Epithelial cell of proximal tubule (primary cell): ENCODE data around the gene RBM12. TPM values are rescaled to one million over a fixed set of nuclear protein-coding genes. Genes with fewer than 3 reads are reported as not detected.

ENCODE experiments used
- DNase-seq: peaks from one replicate; pipeline ENCODE4 v3.0.0-alpha.2; 2011; ENCODE audit warnings: low read depth
- H3K4me3 ChIP-seq: 2 replicates; pipeline ENCODE4 v1.5.1; 2011; ENCODE audit warnings: low read depth, mild to moderate bottlenecking, low read length
- total RNA-seq: library from RNA; depleted of rRNA; stranded (reverse); fragments of >200 nt; gene quantifications from 2 replicates; pipeline ENCODE4 v1.2.3, GENCODE V29; 2015
- TF ChIP-seq, protein P1 (sequence below): conservative IDR thresholded peaks from 2 replicates; pipeline ENCODE4 v1.5.1; 2012; ENCODE audit warnings: low read depth, mild to moderate bottlenecking, low read length

Gene RBM12
- total RNA-seq, 1 donor from 2014 or later: 47.3 TPM

DNA sequence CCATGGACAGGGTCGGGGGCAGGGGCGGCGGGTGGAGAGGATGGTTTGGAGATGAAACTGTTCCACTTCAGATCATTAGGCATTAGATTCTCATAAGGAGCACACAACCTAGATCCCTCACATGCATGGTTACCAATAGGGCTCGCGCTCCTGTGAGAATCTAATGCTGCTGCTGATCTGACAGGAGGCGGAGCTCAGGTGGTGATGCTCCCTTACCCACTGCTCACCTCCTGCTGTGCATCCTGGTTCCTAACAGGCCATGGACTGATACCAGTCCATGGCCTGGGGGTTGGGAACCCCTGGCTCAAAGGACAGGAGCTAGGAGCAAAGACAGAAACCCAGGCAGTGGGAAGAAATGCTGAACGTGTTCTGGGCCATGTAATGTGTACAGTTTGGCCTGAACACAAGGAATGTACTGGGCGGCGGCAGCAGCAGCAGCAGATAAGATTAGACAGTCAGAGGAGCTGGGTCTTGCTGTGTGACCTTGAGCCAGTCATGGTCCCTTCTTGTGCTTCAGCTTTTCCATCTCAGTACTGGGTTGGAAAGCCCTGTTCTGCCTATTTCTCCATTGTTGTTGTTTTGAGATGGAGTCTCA, 53.8 kb downstream of the RBM12 start:
- DNase-seq: no peak
- H3K4me3 ChIP-seq: no peak overlapping the region
- TF ChIP-seq, protein P1, sequence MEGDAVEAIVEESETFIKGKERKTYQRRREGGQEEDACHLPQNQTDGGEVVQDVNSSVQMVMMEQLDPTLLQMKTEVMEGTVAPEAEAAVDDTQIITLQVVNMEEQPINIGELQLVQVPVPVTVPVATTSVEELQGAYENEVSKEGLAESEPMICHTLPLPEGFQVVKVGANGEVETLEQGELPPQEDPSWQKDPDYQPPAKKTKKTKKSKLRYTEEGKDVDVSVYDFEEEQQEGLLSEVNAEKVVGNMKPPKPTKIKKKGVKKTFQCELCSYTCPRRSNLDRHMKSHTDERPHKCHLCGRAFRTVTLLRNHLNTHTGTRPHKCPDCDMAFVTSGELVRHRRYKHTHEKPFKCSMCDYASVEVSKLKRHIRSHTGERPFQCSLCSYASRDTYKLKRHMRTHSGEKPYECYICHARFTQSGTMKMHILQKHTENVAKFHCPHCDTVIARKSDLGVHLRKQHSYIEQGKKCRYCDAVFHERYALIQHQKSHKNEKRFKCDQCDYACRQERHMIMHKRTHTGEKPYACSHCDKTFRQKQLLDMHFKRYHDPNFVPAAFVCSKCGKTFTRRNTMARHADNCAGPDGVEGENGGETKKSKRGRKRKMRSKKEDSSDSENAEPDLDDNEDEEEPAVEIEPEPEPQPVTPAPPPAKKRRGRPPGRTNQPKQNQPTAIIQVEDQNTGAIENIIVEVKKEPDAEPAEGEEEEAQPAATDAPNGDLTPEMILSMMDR: no peak

DNA sequence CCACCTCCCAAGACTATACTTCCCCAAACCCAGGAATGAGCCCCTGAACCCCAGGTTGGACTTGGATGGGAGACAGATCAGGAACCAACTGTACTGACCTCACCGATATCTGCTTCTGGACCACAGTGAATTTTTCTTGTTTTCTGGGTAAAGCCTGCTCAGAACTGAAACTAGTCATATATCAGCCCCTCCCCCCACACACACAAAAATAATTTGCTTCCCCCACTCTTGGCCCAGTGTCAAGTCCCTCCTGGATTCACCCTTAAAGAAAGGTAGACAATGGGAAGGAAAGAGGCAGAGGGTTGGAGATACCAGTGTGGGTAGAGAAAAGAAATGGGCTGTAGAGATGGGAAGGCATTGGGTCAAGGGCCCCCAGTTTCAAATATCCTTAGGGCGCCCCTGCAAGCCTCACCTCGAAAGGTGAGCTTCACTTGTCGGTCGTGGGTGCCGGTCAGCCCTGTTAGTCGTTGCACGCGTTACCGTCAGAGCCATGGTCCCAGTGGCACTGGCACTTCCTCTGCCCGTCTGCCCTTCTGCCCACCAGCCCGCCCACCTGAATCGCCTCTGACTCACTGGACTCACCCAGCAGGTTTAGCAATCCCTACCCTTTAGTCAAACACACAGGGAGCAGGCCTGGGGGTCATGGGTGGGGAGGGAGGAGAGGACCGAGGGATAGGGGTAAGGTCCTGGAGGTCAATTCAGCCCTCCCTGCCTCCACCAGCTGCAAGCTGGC, 57.5 kb downstream of the RBM12 start:
- H3K4me3 ChIP-seq: no peak overlapping the region
- DNase-seq: no peak
- TF ChIP-seq, protein P1: no peak

DNA sequence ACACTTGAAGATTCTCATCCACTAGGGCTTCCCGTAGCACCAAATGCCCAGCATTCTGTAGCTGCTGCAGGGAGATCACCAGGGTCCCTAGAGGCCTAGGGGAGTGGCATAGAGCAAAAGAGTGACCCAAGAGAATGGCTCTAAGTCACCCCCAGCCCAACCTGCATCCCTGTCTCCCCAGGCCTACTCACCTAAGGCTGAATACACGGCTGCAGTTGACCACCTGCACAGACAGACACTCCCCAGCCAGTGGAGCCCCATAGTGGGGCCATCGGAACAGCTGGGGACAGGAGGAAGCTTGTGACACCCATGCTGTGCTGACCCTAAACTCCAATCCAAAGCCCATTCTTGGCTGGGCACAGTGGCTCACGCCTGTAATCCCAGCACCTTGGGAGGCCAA, 58.6 kb downstream of the RBM12 start:
- no peak overlapping the region for H3K4me3 ChIP-seq
- DNase-seq: no peak
- TF ChIP-seq, protein P1: no peak

DNA sequence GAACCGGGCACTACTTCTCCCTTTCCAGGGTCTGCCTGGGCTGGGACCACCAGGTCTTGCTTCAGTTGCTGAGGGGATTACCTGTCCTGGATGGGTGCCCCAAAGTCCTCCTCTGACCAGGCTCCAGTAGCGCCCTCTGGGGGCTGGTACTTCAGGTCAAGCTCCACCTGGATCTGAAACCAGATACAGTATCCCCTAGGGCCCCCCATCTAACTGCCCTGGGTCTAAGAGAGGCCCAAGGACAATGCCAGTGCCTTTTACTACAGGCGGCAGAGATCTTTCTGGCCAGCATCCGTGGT, 60.3 kb downstream of the RBM12 start:
- H3K4me3 ChIP-seq: no peak overlapping the region
- TF ChIP-seq, protein P1: peak; percentile 66
- no peak for DNase-seq

DNA sequence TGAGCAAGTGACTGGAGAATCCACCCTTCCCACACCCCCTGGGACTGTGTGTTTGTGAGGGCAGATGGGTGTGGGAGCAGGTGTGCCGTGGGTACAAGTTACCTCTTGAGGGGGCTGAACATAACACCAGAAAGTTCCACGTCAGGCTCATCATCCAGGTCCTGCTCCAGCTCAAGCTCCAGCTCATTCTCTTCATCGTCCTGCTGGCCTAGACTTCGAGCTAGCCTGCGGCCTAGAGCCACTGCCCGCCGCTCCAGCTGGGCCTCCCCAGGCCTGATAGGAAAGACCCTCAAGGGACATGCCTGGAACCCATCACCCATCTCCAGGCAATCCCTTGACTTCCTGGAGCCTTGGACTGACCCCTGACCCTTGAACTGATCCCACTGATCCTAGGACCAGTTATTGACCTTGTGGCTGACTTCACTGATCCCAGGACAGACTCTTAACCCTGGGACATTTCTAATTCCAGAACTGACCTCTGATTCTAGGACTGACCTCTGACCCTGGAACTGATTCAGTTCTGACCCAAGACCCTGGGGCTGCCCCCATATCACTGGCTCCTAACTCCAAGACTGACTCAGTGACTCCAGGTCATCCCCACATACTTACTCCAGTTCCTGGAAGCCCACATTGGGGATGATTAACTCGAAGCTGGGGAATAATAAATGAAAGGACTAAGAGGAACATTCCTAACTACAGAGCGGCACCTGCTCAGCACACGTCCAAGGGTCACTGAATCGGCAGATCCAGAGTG, 60.8 kb downstream of the RBM12 start:
- DNase-seq: peak; percentile 63
- TF ChIP-seq, protein P1: no peak
- H3K4me3 ChIP-seq: no peak overlapping the region

DNA sequence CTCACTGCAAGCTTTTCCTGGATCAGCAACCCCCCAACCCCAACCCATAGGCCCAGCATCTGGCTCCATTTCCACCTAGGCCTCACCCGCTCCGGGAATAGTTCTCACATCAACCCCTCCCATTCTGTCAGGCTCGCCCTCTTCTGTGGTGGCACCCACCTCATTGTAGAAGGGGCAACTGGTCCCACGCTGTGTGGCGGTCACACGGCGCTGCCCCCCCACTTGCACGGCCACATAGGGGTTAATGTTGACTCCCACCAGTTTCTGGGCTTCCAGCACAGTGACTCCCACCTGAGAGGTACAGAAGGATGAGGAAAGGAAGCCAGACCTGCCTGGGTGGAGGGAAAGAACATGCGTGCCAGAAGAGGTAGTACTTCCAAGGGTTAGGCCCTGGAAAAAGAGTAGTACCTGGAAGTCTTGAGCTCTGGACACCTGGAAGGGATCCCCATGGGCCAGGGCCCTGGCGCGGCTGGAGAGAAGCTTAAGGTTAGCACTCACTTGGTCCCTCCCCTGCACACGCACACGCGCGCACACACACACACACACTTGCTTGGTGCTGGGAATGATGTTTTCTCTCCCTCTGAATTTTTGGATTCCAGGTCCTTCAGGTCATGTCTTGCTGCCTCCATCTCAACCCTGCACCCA, 61.7 kb downstream of the RBM12 start:
- H3K4me3 ChIP-seq: no peak overlapping the region
- no peak for DNase-seq
- TF ChIP-seq, protein P1: no peak
